Lower lobe of right lung (tissue), 2 donors: ENCODE measurements around the gene TADA3. TPM values are rescaled to one million over a fixed set of nuclear protein-coding genes. Genes with fewer than 3 reads are reported as not detected.

Experiments
- ATAC-seq, 2 donors: fragments of 200-7000 bp; cut with Tn5 transposase; one replicate each; pipeline ENCODE4 v1.9.1; 2020 to 2022; ENCODE audit warnings: mild to moderate bottlenecking in 2 of 2, moderate library complexity in 2 of 2
- DNase-seq: peaks from one replicate; pipeline ENCODE4 v3.0.0-alpha.2; 2020
- H3K27ac ChIP-seq: fragments of 200-600 bp; one replicate; pipeline ENCODE4 v1.8.0; 2022
- H3K27me3 ChIP-seq: fragments of 200-600 bp; one replicate; pipeline ENCODE4 v1.8.0; 2022; ENCODE audit warnings: low read depth
- H3K36me3 ChIP-seq: fragments of 200-600 bp; one replicate; pipeline ENCODE4 v1.8.0; 2022; ENCODE audit warnings: mild to moderate bottlenecking
- H3K4me1 ChIP-seq: fragments of 200-600 bp; one replicate; pipeline ENCODE4 v1.8.0; 2022
- H3K4me3 ChIP-seq: fragments of 200-600 bp; one replicate; pipeline ENCODE4 v1.8.0; 2022; ENCODE audit warnings: mild to moderate bottlenecking
- H3K9me3 ChIP-seq: fragments of 200-600 bp; one replicate; pipeline ENCODE4 v1.8.0; 2022
- intact Hi-C: fragments of 100-400 bp; cut with DNase I; formaldehyde crosslinking; loops from one replicate; pipeline ENCODE4 v1.11.0; 2022
- total RNA-seq: library from RNA; stranded (reverse); fragmentation: NEBNext Ultra II Directional; extraction: Animal tissue kit (Norgen Biotek cat#: 25700); gene quantifications from one replicate; pipeline ENCODE4 v1.2.1, GENCODE V29; 2021
- TF ChIP-seq, protein P1 (sequence below): fragments of 200-600 bp; IDR thresholded peaks from one replicate; pipeline ENCODE4 v1.8.0; 2022; ENCODE audit warnings: antibody characterized with exemption, mild to moderate bottlenecking
- donor health status: DM: no; HTN: yes; CAD: no; lungs with severe emphysema.

Gene TADA3
- total RNA-seq, 1 donor from 2014 or later: 53.8 TPM

DNA sequence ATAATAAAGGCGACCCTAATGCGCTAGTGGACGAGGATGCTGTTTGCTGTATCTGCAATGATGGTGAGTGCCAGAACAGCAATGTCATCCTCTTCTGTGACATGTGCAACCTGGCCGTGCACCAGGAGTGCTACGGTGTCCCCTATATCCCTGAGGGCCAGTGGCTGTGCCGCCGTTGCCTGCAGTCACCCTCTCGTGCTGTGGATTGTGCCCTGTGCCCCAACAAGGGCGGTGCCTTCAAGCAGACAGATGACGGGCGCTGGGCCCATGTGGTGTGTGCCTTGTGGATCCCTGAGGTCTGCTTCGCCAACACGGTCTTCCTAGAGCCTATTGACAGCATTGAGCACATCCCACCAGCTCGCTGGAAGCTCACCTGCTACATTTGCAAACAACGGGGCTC is 53.1 kb downstream of the TADA3 start:
- H3K27me3 ChIP-seq: no peaks in the 10 kb centered on the region
- H3K27ac ChIP-seq: no peak overlapping the region
- peaks cover 14% of the 10 kb centered on the region for H3K4me1 ChIP-seq
- TF ChIP-seq, protein P1, sequence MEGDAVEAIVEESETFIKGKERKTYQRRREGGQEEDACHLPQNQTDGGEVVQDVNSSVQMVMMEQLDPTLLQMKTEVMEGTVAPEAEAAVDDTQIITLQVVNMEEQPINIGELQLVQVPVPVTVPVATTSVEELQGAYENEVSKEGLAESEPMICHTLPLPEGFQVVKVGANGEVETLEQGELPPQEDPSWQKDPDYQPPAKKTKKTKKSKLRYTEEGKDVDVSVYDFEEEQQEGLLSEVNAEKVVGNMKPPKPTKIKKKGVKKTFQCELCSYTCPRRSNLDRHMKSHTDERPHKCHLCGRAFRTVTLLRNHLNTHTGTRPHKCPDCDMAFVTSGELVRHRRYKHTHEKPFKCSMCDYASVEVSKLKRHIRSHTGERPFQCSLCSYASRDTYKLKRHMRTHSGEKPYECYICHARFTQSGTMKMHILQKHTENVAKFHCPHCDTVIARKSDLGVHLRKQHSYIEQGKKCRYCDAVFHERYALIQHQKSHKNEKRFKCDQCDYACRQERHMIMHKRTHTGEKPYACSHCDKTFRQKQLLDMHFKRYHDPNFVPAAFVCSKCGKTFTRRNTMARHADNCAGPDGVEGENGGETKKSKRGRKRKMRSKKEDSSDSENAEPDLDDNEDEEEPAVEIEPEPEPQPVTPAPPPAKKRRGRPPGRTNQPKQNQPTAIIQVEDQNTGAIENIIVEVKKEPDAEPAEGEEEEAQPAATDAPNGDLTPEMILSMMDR: no peak
- no peak overlapping the region for H3K4me3 ChIP-seq
- H3K9me3 ChIP-seq: no peaks in the 10 kb centered on the region
- H3K36me3 ChIP-seq: peaks cover 100% of the 10 kb centered on the region
- no peak for DNase-seq
- ATAC-seq: no peak
- intact Hi-C loops: no loop called here

DNA sequence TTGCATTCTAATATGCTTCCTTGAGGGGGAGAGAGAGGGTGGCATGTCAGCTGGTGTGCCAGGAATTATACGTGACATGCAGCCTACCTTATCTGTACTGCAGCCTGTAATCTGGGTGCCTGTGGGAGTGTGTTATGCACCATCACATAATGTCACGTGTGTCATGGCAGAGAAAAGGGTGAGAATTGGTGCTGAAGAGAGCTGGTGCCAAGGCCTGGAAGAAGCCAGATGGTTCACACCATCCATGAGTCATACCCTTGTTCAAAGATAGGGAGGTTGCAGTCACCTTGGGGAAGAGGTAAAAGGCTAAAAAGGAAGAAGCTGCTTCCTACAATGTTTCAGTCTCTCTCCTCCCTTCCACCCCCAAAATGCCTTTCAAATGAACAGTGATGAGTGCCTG is 55.4 kb downstream of the TADA3 start:
- intact Hi-C loops: no loop called here
- no peak overlapping the region for H3K4me3 ChIP-seq
- DNase-seq (no peak), ATAC-seq (no peak)
- peaks cover 79% of the 10 kb centered on the region for H3K36me3 ChIP-seq
- H3K9me3 ChIP-seq: no peaks in the 10 kb centered on the region
- peaks cover 32% of the 10 kb centered on the region for H3K4me1 ChIP-seq
- TF ChIP-seq, protein P1: no peak
- no peaks in the 10 kb centered on the region for H3K27me3 ChIP-seq
- no peak overlapping the region for H3K27ac ChIP-seq

DNA sequence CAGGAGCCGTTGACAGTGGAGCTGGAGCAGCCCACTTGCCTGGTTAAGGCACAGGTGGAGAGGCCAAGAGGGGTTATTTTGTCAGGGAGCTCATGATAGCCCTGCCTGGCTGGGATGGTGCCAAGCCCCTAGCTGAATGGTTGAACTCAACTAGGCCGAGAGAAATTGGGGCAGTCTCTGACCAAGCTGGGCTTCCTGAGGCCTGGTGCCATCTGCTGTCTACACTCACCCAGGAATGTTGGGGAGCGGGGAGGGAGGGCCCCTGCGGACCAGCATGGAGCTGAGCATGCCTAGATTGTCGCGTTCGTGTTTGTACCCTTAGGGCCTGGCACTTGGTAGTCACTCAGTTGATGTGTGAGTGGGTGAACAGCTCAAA is 59.5 kb downstream of the TADA3 start:
- Histone ChIP-seq H3K9me3 (no peaks in the 10 kb centered on the region), H3K4me1 (peaks cover 39% of the 10 kb centered on the region), H3K4me3 (peak overlapping the region; percentile 100), H3K36me3 (peaks cover 38% of the 10 kb centered on the region), H3K27ac (peak overlapping the region; percentile 99), H3K27me3 (no peaks in the 10 kb centered on the region)
- ATAC-seq: no peak
- DNase-seq: no peak
- TF ChIP-seq, protein P1: no peak
- intact Hi-C loops: no loop called here

DNA sequence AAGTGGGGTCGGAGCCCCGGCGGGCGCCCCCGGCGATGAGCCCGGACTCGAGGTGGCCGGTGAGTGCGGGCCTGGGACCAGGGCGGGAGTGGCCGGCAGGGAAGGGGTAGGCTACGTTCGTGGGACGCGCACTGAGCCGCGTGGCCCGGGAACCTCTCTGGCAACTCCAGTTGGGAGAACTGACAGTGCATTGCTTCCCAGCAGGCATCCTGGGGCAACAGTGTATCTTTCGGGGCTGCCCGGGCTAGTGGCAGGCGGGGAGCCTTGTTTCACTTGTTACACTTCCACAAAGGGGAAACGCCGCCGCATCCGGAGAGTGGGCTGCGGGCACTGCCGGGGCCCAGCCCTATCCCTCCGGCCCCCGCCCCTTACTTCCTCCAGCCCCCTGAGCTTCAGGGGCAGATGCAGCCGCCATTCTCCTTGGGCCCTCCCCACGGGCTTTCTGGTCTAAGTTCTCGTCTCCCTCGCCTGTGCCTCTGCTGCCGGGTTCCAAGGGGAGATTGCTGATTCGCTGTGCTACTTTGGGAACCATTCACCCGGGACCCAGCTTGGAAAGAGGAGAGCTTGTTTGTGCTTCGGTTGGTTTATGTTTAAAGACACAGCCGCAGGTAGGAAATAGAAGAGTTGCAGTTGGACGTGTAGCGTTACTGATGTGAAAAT is 60.1 kb downstream of the TADA3 start:
- H3K27ac ChIP-seq: peak overlapping the region; percentile 99
- ATAC-seq: peak; percentile 5 to 18
- intact Hi-C loops: no loop called here

DNA sequence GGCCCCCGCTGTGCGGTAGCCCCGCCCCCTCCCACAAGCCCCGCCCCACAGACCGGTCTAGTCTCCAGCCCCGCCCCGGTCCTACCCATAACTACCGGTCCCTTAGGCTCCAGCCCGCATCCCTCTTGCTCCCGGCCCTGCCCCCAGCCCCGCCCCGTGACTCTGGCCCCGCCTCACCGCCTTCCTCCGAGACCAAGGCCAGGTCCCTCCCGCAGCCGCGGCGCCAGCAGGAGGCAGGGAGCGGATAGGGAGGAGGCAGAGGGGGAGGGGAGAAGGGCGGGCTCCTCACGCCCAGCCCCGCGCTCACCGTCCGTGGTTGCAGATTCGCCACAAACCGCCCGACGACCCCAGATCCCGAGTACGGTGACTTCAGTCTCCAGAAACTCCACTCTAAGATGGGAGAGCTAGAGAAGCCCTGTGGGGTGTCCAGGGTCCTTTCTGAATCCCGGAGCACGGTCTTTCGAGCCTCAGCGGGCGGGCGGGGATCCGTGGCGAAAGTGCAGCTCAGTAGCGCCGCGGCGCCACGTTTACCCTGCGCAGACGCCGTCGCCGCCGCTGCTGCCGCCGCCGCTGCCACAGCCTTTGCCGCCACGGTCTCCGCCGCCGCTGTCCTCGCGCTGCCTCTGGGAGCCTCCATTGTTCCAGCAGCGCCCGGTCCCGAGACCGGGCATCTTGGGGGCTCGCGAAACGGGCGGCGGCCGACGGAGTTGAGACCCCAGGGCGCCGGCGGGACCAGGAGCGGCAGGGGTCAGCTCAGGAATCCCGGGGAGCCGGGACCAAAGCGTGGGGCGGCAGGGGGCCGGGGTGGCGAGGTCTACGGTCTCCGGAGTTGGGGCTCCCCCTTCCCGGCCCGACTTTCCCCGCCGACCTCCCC is 60.8 kb downstream of the TADA3 start, which contains the start of gene BRPF1:
BRPF1 (plus strand) TSS at position 530 of the 874 bp plus-strand sequence. CDS start 2,406 bp downstream, outside the sequence.
- DNase-seq: peak; percentile 100
- TF ChIP-seq, protein P1: peak; percentile 16
- intact Hi-C loops: no loop called here
- no peaks in the 10 kb centered on the region for H3K9me3 ChIP-seq
- peak within 1 kb of the TSS; percentile 99 for H3K27ac ChIP-seq
- no peaks in the 10 kb centered on the region for H3K27me3 ChIP-seq
- ATAC-seq: peak; percentile 98 to 99
- peak within 1 kb of the TSS; percentile 100 for H3K4me3 ChIP-seq
- H3K36me3 ChIP-seq: peaks cover 25% of the 10 kb centered on the region
- peaks cover 39% of the 10 kb centered on the region for H3K4me1 ChIP-seq

More for the DNA sequence above, 60.1 kb downstream of the TADA3 start:
- H3K4me1 ChIP-seq: peaks cover 39% of the 10 kb centered on the region
- H3K4me3 ChIP-seq: peak overlapping the region; percentile 100
- H3K9me3 ChIP-seq: no peaks in the 10 kb centered on the region
- peak; percentile 73 for DNase-seq
- H3K36me3 ChIP-seq: peaks cover 33% of the 10 kb centered on the region
- H3K27me3 ChIP-seq: no peaks in the 10 kb centered on the region
- TF ChIP-seq, protein P1: no peak
